Measurements from ENCODE around the gene STK32A.

The STK32A gene

DNA sequence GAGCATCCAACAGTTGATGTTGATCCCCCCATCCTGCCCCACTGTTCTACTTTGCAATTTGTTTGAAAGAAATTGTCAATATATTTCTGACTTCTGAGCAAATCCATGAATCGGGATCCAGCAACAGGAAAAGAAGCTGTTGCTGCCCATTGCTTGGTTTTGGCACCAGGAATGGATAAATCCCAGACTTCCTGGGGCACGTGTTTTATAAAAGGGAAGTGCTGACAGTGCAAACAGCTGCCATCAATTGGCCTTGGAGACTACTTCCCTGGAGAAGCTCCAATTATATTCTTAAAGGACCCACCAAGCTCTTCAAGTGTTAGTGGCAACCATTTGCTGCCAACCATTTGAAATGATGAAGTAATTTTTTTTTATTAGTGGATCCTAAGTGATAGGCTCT lies 13.7 kb downstream of the STK32A start:
- H3K4me3 ChIP-seq (ENCODE audit: low read depth, low read length), result no peak overlapping the region

- H3K4me3 ChIP-seq (ENCODE audit: low read depth, low read length), result no peak overlapping the region
Measured at GRCh38 chr5:147259837-147260236, 25.0 kb downstream of the STK32A start.

DNA sequence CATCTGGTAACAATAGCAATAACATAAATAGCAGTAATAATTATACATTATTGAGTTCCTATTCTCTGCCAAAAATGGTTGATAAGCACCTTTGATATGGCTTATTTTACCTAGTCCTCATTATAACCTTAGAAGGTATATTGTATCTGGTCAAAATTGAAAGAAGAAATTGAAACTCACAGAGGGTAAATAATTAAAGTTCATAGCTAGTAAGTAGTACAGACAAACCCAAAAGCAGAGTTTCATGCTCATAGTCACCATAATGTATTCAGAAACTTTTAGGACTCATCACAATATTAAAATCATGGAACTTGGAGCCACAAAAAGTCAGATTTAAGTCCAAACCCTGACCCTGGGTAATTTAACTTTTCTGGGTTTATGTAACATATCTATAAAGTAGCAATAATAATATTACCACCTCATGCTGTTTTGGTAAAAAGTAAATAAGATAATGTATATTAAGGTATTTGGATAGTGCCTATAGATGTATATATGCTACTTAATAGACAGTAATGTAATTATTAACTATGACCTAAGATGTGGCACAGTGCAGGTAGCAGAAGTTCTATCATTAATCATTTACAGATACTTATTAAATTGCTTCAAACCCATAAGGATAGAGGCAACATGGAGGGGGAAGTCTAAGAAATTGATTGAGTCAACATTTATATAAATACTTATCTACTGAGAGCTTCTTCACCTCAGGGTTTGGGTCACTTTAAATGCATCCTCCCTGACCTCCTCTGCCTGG lies 32.4 kb downstream of the STK32A start:
- no peak overlapping the region for H3K4me3 ChIP-seq (ENCODE audit: low read depth, low read length)

DNA sequence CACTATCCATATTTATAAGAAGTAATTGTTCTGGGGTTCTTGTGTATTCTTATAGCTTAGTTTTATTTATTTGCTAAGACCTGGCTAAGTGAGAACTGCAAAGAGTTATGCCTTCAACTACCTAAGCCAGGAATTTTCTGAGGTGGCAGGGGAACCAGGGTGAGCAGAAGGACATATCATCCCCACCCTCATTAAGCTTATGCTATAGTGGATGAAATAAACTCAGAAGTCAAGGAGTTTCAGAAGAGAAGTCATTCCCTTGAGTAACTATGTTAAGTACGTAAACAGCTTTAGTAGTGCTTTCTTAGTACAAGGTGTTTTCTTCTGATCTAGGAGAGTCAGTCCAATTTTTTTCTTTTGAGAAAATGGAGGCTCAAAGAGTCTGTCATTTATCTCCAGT lies 41.7 kb downstream of the STK32A start:
- no peak overlapping the region for H3K4me3 ChIP-seq (ENCODE audit: low read depth, low read length)

GRCh38 chr5:147286296-147286695 lies 51.5 kb downstream of the STK32A start:
- H3K4me3 ChIP-seq (ENCODE audit: low read depth, low read length), result no peak overlapping the region

- no peak overlapping the region for H3K4me3 ChIP-seq (ENCODE audit: low read depth, low read length)
Measured at GRCh38 chr5:147287110-147287509, 52.3 kb downstream of the STK32A start.

GRCh38 chr5:147290261-147290660 lies 55.4 kb downstream of the STK32A start:
- no peak overlapping the region for H3K4me3 ChIP-seq (ENCODE audit: low read depth, low read length)

GRCh38 chr5:147303251-147303650 lies 68.4 kb downstream of the STK32A start:
- no peak overlapping the region for H3K4me3 ChIP-seq (ENCODE audit: low read depth, low read length)

DNA sequence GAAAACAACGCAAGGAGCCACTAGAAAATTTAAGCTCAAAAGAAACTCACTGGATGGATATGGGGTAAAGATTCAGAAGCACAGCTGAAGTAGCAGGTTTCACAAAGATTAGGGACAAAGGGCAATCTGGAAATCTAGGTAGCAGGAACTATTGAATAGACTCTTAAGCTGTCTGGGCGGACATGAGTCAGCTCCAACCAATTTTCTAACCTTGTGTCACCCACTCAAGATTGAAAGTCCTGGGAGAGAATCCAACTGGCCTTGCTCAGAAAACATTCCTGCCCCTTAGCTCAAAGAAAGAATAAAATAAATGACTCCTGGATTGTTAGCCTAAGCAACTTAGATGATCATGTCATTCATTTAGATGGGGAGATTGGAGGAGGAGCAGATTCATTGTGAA lies 69.2 kb downstream of the STK32A start:
- no peak overlapping the region for H3K4me3 ChIP-seq (ENCODE audit: low read depth, low read length)

GRCh38 chr5:147305147-147305546 lies 70.3 kb downstream of the STK32A start:
- H3K4me3 ChIP-seq (ENCODE audit: low read depth, low read length), result no peak overlapping the region

- H3K4me3 ChIP-seq (ENCODE audit: low read depth, low read length), result no peak overlapping the region
Measured at GRCh38 chr5:147306351-147306750, 71.5 kb downstream of the STK32A start.

- no peak overlapping the region for H3K4me3 ChIP-seq (ENCODE audit: low read depth, low read length)
Measured at GRCh38 chr5:147307170-147307569, 72.3 kb downstream of the STK32A start.

DNA sequence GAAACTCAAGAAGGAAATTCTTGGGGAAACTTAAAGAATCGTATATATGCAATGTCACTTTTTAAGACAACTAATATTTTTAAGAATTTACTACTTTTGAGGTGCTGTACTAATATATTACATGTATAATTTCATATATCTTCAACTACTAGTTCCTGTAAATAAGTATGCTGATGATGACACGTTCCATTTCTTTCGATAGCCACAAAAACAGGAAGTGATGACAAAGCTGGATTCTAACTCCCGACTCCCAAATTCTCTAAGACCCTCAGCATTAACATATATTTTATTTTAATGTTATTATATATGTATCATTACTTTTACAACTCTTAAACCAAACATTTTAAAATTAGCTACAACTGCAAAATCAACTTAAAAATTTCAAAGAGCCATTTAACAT lies 74.8 kb downstream of the STK32A start:
- no peak overlapping the region for H3K4me3 ChIP-seq (ENCODE audit: low read depth, low read length)

- H3K4me3 ChIP-seq (ENCODE audit: low read depth, low read length), result no peak overlapping the region
Measured at GRCh38 chr5:147310059-147310704, 75.4 kb downstream of the STK32A start.

DNA sequence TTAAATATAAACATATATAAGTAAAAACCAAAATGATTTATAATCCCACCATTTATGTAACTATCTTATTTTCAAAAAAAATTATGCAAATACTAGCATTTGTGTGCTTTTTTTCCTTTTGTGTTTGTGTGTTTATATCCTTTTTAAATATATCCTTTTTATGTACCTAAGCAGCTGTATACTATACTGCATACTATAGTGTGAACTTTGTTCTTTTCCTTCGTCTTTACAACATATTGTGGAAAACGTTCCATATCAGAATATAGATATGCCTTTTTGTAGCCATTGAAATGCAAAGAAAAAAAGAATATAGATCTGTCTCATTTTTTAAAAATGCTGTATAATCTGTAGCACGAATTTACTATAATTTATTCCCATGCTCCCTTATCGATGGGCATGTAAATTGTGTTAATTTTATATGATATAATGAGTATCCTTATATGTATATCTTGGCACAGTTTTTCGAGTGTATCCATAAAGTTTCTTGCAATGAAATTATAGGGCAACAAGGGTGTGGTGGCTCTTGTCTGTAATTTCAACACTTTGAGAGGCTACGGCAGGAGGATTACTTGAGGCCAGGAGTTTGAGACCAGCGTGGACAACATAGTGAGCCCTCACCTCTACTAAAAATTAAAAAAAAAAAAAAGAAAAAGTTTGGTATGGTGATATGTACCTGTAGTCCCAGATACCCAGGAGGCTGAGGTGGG lies 83.3 kb downstream of the STK32A start:
- H3K4me3 ChIP-seq (ENCODE audit: low read depth, low read length), result no peak overlapping the region

DNA sequence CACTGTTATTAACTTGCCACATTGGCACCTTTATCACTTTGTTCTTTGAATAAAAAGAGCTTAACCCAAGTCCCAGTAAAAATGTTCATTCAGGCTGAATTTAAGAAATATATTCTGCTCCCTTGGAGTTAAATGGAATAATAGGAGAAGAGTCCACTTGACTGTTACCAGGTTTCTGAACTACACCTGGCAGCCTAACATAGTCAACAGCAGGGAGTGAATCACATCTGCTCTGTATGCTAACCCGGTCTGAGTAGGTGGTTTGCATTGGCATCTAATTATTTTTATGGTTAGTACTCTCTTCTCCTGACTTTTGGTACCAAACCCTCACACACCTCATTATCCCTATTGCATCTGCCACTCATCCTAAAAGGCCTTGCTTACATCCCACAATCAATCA lies 86.7 kb downstream of the STK32A start:
- no peak overlapping the region for H3K4me3 ChIP-seq (ENCODE audit: low read depth, low read length)

GRCh38 chr5:147327421-147327820 lies 92.6 kb downstream of the STK32A start:
- no peak overlapping the region for H3K4me3 ChIP-seq (ENCODE audit: low read depth, low read length)

GRCh38 chr5:147327905-147328304 lies 93.1 kb downstream of the STK32A start:
- H3K4me3 ChIP-seq (ENCODE audit: low read depth, low read length), result no peak overlapping the region

- H3K4me3 ChIP-seq (ENCODE audit: low read depth, low read length), result no peak overlapping the region
Measured at GRCh38 chr5:147332658-147333057, 97.8 kb downstream of the STK32A start.

- no peak overlapping the region for H3K4me3 ChIP-seq (ENCODE audit: low read depth, low read length)
Measured at GRCh38 chr5:147336876-147337275, 102.0 kb downstream of the STK32A start.

DNA sequence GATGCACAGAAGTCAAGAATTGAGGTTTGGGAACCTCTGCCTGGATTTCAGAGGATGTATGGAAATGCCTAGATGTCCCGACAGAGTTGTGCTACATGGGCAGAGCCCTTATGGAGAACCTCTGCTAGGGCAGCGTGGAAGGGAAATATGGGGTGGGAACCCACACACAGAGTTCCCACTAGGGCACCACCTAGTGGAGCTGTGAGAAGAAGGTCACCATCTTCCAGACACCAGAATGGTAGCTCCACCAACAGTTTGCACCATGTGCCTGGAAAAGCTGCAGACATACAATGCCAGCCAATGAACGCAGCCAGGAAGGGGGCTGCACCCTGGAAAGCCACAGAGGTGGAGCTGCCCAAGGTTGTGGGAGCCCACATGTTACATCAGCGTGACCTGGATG lies 104.5 kb downstream of the STK32A start:
- no peak overlapping the region for H3K4me3 ChIP-seq (ENCODE audit: low read depth, low read length)

GRCh38 chr5:147340941-147341340 lies 106.1 kb downstream of the STK32A start:
- no peak overlapping the region for H3K4me3 ChIP-seq (ENCODE audit: low read depth, low read length)
